ENCODE results near the gene FAM83E. TPM values are rescaled to one million over a fixed set of nuclear protein-coding genes. Genes with fewer than 3 reads are reported as not detected.

Gene FAM83E
- total and polyA plus RNA-seq, 2 donors (not counting 1 experiment from before 2014, with no cell fraction given) = 0.15 to 4.1 TPM

DNA sequence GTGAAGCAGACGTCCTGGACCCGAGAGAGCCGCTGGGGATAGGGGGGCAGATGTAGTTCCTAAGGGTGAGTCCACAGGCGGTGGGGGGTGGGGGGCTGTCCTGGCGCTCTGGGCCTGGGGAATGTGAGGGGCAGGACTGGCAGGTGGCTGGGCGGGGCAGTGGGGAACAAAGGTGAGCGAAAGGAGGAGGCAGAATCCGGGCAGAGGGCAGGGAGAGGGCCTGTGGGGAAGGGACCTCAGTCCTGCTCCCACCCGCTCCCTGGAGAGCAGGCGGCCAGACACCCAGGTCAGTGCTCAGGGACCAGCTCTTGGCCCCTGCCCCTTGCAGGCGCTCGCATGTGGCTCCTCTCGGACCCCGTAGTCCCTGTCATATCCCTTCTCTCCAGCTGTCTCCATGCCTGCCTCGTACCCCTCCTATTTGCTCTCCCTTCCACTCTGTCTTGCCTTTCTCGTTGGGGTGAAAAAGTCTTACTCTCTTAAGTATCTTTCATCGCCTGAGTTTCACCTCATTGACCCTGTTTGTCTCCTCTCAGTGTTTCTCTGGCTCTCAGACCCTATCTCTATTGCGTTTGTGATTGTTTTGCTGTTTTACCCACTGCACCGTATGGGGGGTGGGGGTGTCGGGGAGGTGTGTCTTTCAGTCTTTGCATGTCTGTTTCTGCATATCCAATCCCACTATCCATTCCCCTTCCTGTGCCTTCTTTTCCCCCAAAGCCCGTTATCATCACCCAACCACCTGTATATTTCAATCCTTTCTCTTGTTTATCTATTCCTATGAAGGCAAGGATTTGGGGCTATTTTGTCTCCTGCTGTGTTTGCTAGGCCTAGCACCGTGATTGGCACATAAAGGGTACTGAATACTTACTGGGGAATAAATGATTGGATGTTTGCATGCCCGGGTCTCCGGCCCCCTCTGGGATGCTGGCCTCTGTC lies 10.2 kb upstream of the FAM83E start:
- Histone ChIP-seq H3K79me2 (ENCODE audit: control insufficient read depth, insufficient read depth, low read length) (no peaks in the 10 kb centered on the region), H2AFZ (ENCODE audit: insufficient read depth, low read depth, low read length, poor library complexity, severe bottlenecking) (no peak overlapping the region), H3K4me3 (ENCODE audit: control extremely low read depth in 1 of 5, extremely low read depth in 1 of 5, insufficient read depth in 1 of 5, low read depth in 2 of 5, low read length in 4 of 5) (no peak overlapping the region), H3K27me3 (replicated peaks in 1 of 4; ENCODE audit: control extremely low read depth in 1 of 4, control insufficient read depth in 3 of 4, insufficient read depth in 4 of 4, low read length in 3 of 4) (no peaks in the 10 kb centered on the region), H3K36me3 (replicated peaks in 1 of 2; ENCODE audit: control extremely low read depth in 1 of 2, control insufficient read depth in 1 of 2, extremely low read depth in 1 of 2, insufficient read depth in 2 of 2, low read length in 1 of 2) (peaks cover 0 to 23% of the 10 kb centered on the region in 2 experiments), H3K27ac (ENCODE audit: low read length in 2 of 2) (peak overlapping the region; percentile 30 to 63), H3K9ac (ENCODE audit: low read length) (peak overlapping the region; percentile 54), H3K4me2 (replicated peaks; ENCODE audit: low read depth, low read length, poor library complexity, severe bottlenecking) (peak overlapping the region; percentile 84), H3K4me1 (ENCODE audit: control insufficient read depth in 2 of 2, insufficient read depth in 2 of 2, low read length in 2 of 2) (peaks cover 14 to 23% of the 10 kb centered on the region in 2 donors), H3K9me3 (ENCODE audit: control extremely low read depth in 1 of 3, control insufficient read depth in 2 of 3, insufficient read depth in 1 of 3, low read length in 2 of 3) (peaks cover 0 to 8% (median 0%) of the 10 kb centered on the region in 3 donors), H4K20me1 (ENCODE audit: control insufficient read depth, insufficient read depth, low read length, poor library complexity, severe bottlenecking) (peaks cover 23% of the 10 kb centered on the region)
- POLR2A ChIA-PET = interaction anchor here (1.9 kb wide), 1 partner anchor 12 kb away, joined by 7 read pairs; the partner anchor contains the start of gene DBP
- TF ChIP-seq, protein P1, sequence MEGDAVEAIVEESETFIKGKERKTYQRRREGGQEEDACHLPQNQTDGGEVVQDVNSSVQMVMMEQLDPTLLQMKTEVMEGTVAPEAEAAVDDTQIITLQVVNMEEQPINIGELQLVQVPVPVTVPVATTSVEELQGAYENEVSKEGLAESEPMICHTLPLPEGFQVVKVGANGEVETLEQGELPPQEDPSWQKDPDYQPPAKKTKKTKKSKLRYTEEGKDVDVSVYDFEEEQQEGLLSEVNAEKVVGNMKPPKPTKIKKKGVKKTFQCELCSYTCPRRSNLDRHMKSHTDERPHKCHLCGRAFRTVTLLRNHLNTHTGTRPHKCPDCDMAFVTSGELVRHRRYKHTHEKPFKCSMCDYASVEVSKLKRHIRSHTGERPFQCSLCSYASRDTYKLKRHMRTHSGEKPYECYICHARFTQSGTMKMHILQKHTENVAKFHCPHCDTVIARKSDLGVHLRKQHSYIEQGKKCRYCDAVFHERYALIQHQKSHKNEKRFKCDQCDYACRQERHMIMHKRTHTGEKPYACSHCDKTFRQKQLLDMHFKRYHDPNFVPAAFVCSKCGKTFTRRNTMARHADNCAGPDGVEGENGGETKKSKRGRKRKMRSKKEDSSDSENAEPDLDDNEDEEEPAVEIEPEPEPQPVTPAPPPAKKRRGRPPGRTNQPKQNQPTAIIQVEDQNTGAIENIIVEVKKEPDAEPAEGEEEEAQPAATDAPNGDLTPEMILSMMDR (IDR thresholded peaks at IDR 0.05) = no peak
- no peak for TF ChIP-seq EZH2 (IDR thresholded peaks at IDR 0.05; ENCODE audit: borderline replicate concordance, insufficient read depth, low read depth, low read length, poor library complexity, severe bottlenecking)
- Mint-ChIP-seq H3K4me1 (peaks cover 31% of the 10 kb centered on the region), H3K9me3 (ENCODE audit: insufficient read depth) (no peaks in the 10 kb centered on the region), H3K27me3 (no peaks in the 10 kb centered on the region), H3K27ac (peak overlapping the region; percentile 84), H3K4me3 (peak overlapping the region; percentile 78)
- CTCF ChIA-PET = interaction anchor here (2.1 kb wide), 1 partner anchor 9 kb away, joined by 6 read pairs; no protein-coding TSS in a partner anchor
- ATAC-seq (ENCODE audit: low read depth) = no peak
- WGBS (ENCODE audit: insufficient coverage) = 83% methylated on average over 18 of the region's 24 CpGs
- no peak for DNase-seq
- intact Hi-C loops (cut with micrococcal nuclease) = loop anchor here (1.0 kb wide), 2 partner anchors 12 to 455 kb away; partner anchors contain the start of genes DBP, LIG1 and ZSWIM9

Data from B cell (primary cell).